CD4-positive, alpha-beta T cell treated with Interleukin-4 for 1 hour (primary cell): Measurements from ENCODE around the gene ACSS1.
"Not testable (repeated sequence)": the region's sequence is repeated elsewhere in the genome, so short reads cannot be mapped to it uniquely, and the experiment has no call there.

Experiments
- DNase-seq, 2 donors: peaks; one replicate each; pipeline ENCODE4 v3.0.0-alpha.2; 2020 to 2022

ACSS1 gene

DNA sequence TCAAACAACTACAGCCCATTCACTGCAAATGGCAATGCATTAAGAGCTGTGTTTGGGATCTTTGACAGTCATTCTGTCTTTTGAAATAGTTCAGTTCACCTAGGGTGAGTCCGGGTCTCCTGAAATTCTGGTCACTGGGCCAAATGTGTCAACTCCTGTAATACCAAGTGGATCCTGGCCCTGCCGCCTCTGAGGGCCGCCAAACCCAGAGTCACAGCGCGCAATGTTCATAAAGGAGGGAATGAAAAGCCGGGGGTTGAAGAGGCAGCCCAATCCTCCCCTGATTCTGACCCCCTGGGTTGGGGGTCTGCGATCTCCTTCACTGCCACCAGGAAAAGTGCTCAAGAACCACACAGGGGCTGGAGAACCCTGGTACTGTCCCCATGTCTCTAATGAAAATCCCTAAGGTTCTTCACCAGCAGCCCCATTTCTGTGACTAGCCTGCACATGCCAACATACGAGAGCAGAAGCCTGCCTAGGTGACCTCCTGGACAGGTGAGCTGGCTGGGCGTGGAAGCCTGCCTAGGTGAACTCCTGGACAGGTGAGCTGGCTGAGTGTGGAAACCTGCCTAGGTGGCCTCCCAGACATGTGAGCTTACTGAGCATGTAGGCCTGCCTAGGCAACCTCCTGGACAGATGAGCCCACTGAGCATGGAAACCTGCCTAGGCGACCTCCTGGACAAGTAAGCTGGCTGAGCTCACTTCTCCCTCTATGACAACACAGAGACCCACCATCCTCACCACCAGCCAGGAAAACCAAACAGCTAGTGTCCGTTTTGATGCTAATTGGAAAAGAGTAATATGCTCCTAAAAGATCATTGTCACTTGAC, 49.3 kb downstream of the ACSS1 start:
- no peak for DNase-seq

DNA sequence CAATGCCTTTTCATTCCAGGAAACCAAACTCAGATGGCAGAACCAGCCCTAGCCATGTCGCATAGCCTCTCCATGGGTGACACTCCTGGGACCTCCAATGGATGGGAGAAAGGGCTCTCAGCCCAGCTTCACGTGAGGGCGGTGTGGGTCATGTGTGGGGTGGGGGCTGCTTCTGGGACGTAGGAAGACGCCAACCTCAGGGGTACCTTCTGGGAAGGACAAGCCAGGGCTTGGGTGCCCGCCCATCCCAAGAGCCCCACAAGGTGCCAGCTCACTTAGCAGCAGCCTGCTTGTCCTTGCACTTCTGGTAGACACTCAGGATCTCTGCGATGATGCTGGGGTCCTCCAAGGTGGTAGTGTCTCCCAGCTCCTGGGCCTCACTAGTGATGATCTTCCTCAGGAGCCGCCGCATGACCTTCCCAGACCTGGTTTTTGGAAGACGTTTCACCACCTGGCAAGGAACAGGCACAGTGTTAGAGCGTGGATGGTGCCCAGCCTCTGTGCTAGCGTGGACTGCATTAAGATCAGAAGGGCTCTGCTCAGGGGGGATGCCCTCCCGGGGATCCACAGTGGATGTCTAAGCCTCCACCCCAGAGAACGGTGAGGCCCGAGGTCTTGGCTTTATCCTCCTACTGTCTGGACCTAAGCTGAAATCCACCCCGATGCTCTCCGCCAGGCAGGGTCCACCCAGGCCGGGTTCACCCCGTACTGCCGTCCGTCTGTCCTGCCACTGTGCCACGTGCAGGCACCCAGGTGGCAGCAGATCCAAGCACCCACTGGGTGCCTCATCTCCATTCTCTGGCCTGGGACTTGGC, 50.2 kb downstream of the ACSS1 start:
- no peak for DNase-seq

DNA sequence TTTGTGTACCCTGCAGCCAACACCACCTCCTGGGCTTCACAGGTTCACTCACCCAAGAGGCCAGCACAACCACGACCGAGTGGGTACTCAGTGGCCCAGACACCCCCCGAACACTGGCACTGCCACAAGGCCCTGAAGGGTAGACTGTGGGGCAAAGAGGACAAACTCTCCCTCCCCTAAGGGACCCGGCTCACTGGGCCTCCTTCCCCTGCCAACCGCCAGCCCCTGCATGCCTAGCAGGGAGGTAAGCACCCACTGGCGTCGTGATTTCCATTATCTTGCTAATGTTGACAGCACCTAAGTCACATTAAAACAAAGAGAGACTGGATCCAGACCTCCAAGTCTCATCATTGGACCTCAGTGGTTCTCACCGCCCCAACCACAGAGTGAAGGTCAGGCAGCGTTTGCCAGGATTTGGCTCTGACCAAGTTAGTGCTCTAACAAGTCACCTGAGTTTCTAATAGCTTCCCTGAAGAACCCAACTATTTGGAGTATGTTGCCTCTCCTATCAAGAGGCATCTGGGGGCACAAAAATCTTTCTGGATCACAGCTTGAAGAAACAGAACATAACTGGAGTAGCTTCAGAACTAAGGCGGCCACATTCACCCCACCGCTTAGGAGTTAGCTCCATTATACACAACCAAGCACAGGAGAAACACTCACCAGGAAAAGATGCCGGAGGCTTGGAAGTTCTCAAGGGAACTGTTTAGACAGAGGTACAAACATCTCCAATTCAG, 51.3 kb downstream of the ACSS1 start:
- DNase-seq: no peak

DNA sequence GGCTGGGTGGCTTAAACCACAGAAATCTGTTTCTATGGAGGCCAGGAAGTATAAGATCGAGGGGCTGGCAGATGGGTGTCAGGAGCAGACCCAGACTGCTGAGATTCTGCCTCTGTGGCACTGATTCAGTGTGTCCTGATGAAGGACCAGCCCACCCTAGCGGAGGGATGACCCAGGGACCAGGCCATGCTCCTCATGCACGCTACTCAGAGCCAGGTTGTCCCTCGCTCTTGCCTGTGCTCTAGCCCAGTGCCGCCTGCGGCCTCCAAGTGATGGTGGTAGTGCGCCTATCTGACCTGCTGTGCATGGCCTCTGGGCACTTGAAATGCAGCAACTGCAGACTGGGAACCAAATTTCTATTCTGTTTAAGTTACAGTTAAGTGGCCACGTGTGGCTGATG, 52.3 kb downstream of the ACSS1 start:
- DNase-seq: no peak

DNA sequence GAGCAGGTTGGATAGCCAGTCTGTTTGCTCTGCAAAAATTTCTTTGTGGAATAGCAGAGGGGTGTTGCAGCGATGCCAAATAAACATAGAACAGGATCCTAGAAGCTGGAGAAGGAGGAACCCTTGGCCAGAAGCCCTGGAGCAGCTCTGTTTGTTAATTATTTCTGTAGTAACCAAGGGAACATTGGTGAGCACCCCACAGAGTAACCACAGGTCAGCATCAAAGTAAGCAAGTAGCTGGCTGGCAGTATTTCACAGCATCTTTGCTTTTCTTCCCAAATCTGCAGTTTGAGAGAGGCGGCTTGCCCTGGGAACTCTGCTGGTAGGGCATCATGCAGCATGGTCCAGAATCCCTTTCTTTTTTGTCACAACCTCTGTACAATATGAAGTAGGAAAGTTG, 52.7 kb downstream of the ACSS1 start:
- no peak for DNase-seq

DNA sequence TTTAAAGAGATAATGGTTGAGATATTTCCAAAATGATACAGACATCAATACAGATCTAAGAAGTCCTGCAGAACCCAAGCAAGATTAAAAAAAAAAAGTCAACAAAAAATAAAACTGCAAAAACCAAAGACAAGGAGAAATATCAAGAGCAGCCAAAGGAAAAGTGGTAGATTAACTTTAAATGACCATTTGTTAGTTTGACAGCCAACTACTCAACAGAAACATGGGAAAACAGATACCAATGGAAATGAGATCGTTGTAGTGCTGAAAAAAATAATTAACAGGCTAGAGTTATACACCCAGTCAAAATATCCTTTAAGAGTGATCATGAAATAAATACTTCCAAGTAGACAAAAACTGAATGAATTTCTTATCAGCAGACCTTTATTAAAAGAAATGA, 54.9 kb downstream of the ACSS1 start:
- no peak for DNase-seq

DNA sequence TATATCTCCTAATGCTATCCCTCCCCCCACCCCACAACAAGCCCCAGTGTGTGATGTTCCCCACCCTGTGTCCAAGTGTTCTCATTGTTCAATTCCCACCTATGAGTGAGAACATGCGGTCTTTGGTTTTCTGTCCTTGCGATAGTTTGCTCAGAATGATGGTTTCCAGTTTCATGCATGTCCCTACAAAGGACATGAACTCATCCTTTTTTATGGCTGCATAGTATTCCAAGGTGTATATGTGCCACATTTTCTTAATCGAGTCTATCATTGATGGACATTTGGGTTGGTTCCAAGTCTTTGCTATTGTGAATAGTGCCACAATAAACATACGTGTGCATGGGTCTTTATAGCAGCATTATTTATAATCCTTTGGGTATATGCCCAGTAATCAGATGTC, 56.6 kb downstream of the ACSS1 start:
- DNase-seq: not testable (repeated sequence)

DNA sequence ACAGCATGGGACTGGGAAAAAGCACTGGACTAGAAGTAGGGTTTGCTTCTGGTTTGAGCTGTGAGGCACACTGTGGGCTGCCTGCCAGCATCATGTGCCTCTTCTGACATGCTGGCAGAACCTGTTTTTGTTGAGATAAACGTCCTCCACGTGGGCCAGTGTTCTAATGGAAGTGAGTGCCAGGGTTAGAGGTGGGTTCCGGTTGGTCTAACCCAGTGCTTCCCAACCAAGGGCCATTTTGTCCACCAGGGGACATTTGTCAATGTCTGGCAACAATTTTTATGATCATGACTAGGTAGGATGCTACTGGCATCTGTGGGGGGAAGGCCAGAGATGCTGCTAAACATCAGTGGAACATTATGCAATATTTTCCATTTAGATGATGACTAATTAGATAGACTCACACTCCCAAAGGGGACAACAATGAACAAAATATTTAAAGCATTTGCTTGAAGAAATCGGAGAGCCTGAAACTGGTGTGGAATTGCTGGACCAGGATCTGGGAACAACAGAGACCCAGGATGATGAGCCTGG, 57.6 kb downstream of the ACSS1 start:
- DNase-seq: no peak

DNA sequence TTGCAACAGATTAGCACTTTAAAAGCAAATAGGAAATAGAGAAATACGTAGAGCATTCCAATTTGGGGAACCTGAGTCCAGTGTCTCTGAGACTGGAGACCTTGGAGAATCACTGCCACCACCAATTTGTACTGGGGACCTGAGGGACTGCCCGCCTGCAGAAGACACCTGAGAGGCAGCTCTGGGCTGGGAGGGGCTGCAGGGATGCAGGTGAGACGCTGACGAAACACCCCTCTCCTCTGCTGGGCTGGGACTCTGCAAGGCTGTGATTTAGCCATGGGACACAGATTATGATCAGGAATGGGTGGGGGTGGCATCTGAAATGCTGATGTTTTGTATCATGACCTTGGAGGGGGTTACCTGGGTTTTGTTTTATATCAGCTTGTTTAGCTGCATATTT, 58.4 kb downstream of the ACSS1 start:
- no peak for DNase-seq

DNA sequence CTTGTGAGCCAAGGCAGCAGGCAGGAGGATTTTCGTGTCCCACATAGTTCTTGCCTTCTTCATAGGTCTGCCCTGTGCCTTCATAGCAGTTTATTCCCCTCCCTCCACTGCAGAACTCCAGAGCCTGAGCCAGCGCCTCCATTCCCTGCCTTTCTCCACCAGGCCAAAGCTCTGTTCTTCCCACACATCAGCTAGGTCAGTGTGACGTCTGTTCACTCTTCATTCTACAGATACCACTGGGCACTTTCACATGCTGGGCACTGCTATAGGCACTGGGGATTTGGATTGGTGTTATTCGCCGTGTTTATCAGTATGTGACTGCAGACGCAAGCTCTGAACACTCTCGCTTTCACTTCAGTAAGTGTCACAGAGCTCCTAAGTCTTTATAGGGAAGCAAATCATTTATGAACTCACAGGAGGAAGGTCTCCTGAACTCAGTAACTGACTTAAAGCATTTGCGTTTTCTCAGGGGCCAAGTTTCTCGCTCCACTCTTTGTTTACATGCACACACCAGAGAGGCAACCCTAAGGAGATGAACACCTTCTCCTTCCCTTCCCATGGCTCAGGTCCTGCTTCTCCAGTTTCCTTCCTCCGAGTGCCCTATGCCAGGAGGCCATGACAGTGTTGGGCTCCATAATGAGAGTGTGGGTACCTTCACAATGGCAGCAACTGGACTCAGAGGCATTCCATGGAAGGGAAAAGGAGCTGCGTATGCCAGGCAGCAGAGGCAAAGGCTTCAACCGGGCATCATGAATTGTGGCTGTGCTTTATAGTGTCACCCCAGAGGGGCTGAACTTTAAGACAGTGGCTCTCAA, 59.1 kb downstream of the ACSS1 start:
- no peak for DNase-seq

DNA sequence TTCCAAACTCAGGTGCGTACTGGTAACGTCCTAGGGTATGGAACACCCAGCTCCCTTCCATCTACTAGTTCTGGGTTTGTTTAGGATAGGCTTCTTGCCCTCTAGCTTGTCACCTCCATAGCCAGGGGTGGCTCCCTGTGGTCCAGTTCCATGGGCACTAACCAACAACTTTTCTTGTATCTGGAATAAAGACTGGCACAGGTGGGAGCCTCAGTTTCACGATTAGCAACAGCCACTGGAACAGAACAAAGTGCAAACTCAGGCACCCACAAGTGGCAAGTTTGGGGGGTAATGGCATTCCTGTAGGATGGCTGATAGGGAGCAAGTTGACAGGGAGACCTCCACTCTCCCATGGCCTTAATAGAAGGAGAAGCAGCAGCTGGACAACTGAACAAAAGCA, 59.8 kb downstream of the ACSS1 start:
- DNase-seq: no peak

DNA sequence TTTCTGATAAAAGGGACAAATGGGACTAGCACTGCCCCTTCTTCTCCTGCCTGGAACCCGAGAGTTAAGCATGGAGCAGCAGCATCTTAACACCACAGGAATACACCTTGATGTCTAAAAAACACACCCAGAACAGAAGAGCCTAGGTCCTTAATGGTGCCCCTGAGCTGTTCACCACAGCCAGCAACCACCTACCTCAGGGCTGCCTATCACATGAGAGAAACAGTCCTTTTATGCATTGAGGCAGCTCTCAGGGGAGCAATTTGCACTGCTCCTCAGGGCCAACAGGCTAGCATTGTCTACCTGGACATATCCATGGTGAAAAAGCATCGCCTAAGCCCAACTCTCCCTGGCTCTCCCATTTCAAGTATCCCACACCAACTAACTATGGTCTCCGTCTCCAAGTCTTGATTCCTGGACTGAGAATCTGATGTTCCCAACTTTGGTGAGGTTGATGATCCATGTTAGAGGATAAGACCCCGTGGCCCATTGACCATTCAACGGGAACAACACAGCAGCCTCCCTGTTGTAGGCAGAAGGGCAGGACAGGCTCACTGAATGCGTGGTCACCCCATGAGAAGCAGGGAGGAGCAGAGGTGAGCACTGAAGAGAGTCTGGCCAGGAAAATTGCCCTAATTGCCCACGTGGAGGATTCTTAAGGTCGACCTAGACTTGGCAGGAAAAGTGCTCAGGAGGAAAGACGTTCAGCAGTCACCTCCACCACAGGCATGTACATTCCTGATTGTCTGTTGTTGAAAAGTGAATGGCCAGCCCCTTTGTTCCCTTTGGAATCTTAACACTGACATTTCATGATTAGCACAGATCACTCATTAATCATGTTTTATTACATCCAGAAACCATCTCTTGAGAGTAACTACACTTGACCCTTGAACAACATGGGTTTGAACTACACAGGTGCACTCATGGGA, 61.2 kb downstream of the ACSS1 start:
- no peak for DNase-seq

DNA sequence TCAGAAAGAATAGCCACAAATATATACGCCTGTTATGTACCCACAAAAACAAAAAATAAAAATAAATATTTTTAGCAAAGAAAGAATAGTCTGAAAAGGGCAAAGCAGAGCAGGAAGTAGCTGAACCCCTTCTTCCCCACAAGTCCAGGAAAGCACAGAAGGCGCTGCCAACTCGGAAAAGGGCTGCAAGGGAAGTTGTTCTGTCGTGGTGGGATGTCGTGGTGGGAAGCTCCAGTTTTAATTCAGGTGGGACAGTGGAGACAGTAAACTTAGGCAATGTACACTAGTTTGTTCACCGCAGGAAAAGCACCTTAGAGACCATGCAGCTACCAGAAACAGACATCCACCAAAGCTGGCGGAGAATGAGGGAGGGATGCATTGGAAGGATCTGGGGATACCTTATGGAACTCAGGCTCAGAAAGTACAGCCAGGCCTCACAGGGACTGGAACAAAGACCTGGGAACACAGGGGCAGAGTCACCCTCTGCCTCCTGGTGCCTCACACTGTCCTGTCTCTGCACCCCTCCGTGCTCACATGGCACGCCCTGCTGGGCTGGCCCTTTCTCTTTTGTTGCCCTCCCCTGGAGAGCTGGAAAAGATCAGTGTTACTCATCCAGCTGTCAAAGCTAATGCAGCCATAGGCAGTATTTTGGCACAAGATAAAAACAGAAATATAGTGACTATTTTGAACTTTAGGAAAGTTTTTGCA, 62.0 kb downstream of the ACSS1 start:
- DNase-seq: no peak

DNA sequence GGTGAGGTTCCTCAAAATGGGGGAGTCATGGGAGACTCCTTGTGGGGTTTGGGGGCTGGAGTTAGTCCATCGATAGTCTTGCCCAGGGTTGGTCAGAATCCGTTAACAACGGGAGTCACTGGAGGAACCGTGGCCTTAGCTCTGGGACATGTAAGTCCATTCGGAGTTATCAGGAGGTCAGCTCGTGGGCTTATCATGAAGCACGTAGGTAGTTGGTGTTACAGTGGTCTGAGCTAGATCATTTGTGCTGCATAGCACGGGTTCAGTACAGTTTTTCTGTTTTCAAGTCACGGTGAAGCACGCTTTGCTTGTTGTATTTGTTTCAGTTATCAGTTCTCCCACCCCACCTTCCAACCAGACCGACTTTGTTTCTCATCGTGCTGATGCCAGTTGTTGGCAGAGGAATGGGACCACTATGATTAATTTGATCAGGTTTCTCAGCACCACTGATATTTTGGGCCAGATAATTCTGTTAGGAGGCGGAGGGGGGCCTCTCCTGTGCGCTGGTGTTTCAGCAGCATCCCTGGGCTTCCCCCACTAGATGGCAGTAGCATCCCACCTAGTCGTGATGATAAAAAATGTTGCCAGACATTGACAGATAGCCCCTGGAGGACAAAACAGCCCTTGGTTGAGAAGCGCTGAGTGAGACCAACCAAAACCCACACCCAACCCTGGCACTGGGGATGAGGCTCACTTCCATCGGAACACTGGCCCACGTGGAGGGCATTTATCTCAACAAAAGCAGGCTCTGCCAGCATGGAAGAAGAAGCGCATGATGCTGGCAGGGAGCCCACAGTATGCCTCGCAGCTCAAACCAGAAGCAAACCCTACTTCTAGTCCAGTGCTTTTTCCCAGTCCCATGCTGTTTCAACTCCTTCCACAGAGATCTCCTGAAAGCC, 63.2 kb downstream of the ACSS1 start:
- DNase-seq: peak; percentile 86 to 89

DNA sequence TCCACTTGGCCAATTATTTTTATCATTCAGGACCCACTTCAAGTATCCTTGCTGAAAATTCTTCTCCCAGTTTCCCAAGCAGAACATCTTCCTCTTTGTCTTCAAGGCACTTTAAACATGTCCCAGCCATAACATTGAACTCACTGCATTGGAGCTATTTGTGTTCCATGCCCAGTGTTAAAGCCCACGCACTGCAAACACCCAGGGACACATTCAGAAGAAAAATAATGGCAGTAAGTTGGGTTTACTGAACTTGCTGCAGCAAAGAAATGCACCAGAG, 63.8 kb downstream of the ACSS1 start:
- DNase-seq: no peak

DNA sequence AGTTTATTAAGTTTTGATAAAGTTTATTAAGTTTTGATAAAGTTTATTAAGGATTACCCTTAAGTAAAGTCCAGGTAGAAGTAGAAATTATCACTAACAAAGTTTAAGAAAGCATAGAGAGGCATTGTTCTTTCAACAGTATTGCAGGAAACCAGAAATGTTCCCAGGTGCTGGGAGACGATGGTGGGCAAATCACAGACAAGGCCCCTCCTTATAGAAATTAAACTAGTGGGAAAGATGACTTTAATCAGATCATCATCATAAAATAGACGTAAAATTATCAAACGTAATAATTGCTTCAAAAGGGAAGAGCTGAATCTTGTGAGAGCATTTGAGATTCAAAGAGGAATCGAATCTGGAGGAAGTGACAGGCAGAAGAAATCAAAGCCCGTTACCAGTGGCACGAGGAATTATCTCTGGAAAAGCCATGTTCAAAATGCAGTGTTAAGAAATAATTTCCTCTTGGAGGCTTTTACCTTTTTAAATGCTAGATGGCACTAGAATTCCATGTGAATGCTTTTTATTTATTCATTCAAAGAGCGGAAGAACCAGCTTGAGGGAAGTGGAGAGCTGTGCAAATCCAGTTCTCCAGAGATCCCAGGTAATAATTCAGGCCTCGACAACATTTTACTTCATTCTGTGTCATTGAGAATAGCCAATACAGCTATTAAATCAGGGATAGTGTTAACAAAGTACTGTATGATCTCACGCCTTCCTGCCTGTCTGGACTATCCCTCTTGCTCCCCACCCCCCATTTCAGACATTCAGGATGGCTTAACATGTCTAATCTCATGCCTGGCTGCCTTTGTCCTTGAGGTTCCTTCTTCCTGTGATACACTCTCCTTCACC, 64.4 kb downstream of the ACSS1 start:
- DNase-seq: no peak

DNA sequence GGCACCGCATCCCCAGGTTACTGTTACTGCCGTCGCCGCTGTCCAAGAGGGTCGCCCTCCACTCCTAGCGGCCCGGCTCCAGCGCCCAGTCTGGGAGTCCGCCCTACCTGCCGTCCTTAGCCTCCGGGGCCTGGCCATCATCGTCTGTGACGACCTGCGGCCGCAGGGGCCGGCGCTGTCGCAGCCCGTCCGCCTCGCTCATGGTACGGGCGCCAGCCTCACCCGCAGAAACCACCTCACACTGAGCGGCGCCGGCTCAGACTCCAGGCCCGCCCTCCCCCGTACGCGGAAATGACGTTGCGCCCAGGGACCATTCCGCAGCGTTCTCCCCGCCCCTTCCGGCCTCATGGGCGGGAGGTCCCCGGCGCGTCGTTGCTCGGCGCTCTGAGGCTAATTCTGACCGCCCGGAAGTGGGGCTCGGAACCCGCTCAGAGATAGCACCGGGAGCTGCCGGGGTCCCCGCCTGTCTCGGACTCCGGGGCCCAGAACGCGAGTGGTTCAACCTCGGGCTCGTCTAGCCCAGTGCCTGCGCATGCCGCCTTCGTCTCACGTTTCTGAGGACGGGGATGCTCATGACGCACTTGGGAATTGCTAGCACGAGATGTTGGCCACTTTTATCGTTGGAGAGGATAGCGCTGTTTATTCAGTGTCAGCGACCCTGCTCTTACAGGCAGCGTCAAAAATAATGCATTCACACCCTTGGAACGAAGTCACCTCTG, 65.3 kb downstream of the ACSS1 start, which contains the start of gene APMAP:
Gene APMAP (minus strand): TSS at position 265 of the 719 bp plus-strand sequence. CDS start 63 bp downstream, at position 202.
- peak; percentile 95 to 96 for DNase-seq
